ENCODE measurements around the gene PLEKHG4.
A peak's percentile ranks its signal among the peaks of the same experiment; 100 is the strongest.

PLEKHG4 gene, protein sequence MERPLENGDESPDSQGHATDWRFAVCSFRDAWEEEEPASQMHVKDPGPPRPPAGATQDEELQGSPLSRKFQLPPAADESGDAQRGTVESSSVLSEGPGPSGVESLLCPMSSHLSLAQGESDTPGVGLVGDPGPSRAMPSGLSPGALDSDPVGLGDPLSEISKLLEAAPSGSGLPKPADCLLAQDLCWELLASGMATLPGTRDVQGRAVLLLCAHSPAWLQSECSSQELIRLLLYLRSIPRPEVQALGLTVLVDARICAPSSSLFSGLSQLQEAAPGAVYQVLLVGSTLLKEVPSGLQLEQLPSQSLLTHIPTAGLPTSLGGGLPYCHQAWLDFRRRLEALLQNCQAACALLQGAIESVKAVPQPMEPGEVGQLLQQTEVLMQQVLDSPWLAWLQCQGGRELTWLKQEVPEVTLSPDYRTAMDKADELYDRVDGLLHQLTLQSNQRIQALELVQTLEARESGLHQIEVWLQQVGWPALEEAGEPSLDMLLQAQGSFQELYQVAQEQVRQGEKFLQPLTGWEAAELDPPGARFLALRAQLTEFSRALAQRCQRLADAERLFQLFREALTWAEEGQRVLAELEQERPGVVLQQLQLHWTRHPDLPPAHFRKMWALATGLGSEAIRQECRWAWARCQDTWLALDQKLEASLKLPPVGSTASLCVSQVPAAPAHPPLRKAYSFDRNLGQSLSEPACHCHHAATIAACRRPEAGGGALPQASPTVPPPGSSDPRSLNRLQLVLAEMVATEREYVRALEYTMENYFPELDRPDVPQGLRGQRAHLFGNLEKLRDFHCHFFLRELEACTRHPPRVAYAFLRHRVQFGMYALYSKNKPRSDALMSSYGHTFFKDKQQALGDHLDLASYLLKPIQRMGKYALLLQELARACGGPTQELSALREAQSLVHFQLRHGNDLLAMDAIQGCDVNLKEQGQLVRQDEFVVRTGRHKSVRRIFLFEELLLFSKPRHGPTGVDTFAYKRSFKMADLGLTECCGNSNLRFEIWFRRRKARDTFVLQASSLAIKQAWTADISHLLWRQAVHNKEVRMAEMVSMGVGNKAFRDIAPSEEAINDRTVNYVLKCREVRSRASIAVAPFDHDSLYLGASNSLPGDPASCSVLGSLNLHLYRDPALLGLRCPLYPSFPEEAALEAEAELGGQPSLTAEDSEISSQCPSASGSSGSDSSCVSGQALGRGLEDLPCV

DNA sequence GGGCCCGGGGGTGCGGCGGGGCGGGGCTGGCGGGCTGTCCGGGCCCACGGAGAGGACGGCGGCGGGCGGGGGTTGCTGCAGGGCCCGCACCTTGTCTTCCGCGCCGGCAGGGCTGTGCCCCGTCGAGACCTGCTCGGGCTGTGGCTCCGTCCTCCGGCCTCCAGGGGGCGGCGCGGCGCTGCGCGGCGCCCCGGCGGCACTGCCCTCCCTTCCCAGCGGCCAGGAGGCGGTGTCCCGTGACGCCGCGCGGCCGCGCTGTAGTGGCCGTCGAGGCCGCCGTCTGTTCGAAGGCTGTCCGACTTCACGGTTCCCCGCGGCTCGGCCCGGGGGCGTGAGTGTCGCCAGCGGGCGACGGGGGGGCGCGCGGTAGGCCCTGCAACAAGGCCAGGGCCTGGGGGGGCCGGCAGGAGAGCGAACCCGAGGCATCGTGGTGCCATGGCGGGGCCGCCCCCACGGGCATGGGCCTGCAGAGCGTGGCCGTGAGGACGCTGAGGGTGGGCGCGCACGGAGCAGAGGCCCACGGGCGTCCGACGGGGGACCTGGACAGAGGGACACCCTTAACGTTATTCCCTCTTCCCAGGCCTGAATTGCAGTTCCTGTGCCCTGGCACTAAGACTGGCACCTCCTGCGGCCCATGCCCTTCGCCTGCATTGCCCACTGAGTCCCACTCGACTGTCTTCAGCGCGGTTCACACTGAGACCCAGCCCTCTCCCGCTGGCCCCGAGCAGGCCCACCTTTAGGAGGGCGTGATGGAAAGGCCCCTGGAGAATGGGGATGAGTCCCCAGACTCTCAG lies at the start of gene PLEKHG4:
Gene PLEKHG4, plus strand, starts transcription at position 237 of the 794 bp plus-strand sequence. Its CDS starts 513 bp downstream, at position 750.
- peak; percentile 2 for DNase-seq

DNA sequence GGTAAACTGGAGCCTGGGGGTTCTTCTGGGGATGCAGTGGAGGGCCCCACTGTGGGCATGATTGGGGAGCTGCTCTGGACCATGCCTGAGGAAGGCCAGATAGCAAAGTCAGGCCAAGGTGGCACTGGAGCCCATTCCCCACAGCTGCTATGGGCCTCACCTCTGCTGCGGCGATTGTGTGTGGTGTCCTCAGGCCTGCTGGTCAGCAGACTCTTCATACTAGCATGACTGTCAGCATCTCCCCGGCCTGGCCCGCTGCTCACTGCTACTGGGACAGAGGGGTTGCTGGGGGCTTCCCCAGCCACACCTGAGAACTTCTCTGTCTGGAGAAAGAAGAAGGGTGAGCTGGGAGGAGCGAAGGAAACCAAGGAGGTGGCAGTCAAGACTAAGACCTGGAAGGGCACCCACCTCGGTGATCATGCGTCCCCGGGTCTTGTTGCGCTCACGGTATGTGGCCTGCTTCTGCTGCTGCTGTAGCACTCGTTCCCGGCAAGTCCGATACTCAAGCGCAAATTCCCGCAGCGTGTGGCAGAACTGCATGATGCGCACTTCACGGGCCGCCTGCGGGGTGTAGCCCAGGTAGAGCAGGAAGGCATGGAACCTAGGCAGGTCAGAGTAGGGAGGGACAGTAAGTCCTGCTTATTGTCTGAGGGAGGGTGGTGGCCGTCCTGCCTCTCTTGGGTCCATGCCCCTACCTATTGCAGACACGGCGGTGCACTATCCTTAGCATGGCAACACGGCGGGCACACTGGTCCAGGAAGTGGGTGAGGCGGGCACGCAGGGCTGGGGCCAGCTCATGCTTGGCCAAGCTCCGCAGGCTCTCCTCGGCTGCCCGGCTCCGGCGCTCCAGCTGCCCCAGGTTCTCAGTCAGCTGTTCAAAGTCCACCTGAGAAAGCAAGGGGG lies 49.2 kb upstream of the PLEKHG4 start:
- DNase-seq: no peak

DNA sequence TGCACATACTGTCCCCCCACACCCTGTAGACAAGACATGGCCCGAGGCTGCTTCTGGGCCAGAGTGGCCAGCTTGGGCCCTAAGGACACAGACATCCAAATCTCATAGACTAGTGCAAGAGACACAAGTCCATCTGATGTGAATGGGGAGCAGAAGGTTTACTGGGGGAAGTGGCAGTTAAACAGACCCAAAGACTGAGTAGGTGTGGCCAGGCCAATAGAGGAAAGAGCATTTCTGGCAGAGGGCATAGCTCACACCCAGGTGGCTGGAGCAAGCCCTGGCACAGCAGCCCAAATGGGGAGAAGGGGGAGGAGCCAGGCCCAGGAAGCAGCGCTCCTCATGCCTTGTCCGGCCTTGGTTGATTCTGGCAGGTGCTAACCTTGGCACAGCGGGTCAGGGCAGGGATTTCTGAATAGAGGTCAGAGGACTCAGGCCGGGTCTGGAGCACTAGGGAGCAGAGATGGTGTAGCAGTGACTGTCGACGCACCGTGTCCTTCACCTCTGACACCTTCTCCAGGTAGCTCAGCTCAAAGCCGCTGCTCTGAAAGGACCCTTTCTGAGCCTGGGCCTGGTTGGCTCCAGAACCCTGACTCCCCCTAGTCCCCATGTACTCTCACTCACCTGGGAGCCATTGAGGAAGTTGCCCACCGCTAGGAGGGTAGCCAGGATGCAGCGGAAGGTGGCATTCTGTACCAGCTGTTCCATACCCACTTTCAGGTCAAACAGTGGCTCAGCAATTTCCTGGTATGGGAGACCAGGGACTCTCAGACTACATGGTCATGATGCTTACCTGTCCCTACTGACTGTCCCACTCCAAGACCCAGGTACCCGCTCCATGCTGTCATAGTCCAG lies 48.3 kb upstream of the PLEKHG4 start:
- DNase-seq: no peak

DNA sequence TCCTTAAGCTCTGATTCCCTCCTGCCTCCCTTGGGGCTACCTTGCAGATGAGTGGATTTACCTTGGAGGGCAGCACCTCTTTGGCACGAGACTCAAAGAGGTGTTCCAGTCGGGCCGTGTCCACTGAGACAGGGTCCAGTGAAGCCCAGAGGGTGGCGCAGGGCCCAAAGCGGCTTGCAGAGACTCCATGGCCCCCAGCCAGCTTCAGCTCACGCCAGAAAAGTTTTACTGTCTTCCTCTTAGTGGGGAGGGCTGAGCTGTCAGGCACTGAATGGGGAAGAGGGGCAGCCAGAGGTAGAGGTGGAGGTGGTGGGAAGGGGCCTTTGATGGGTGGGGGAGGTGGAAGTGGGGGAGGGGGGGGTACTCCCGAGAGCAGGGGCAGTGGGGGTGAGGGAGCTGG lies 45.7 kb upstream of the PLEKHG4 start:
- no peak for DNase-seq

DNA sequence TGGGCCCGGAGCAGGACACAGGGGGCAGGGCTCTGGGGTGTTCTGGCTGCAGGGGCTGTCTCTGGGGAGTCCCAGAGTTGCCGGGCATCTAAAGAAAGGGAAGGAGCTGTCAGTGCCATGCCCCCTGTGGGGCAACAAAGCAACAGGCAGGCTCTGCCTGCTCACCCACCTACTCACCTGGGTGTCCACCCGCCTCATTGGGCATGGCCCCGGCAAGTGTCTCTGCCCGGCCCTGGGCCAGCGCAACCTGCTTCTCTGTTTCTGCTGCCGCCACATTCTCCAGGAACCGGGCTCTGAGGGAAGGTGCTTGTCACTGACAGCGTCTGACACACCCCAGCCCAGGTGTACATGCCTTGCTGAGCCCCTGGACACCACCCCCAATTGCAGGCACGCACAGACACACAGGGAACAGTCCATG lies 45.1 kb upstream of the PLEKHG4 start:
- DNase-seq: no peak

DNA sequence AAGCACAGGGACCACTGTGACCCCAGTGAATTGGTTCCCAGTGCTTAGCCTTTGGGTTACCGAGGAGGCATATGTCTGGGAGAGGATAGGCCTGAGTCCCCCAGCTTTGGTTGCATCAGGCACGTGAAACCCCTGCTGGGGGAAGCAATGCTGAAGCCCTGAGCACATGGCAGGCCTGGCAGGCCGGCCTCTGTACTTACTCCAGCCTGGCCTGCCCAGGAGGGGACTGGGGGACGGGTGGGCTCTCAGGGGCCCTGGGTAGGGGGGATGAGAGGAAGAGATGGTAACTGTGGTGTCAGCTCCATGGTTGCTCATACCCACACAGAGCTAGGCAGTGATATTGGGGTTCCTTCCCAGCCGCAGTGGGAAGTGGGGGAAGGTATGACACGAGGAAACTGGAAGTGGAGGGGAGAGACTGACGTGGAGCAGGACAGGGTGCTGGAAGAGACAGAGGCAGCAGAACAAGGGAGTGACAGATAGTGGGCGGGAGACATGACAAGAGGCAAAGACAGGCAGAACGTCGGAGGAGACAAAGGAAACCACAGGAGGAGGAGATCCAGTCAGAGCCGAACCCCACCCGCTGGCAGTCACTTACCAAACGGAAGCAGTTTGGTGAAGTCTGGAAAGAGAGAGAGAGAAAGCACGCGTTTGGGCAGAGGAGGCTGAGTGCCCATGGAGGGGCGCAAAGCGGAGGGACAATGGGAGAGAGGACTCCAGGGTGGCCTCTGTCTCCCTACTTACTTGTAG lies 43.3 kb upstream of the PLEKHG4 start:
- no peak for DNase-seq

DNA sequence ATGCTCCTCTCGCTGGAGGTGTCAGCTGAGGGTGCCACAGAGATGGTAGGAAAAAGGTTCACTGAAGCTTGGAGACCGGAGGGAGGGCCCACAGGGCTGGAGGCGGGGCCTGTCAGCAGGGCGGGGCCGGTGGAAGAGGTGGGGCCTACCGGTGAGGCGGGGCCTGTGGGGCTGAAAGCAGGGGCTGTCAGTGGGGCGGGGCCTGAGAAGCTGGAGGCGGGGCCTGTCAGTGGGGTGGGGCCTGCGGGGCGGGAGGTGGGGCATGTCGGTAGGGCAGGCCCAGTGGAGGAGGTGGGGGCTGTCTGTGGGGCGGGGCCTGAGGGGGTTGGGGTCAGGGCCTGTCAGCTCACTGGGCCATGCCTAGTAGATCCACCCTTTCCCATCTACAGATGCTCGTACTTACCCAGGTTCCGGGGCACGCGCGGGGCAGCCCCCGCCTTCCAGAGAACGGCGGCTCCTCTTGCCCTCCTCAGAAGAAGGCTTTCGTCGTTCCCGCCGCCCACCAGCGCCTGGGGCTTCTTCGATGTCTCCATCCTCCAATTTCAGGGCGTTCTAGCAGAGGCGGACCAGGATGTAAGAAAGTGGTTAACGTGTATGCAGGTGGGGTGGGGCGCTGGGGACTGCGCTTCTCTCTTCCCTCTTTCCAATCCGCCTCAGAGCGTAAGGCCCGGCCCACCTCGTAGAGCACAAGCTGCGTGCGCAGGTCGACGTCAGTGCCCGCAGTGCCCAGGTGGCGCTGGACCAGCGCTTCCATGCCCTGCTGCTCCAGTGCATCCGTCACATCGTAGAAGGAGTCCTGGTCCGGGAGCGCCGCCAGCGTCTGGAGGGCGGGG lies 42.6 kb upstream of the PLEKHG4 start:
- no peak for DNase-seq

DNA sequence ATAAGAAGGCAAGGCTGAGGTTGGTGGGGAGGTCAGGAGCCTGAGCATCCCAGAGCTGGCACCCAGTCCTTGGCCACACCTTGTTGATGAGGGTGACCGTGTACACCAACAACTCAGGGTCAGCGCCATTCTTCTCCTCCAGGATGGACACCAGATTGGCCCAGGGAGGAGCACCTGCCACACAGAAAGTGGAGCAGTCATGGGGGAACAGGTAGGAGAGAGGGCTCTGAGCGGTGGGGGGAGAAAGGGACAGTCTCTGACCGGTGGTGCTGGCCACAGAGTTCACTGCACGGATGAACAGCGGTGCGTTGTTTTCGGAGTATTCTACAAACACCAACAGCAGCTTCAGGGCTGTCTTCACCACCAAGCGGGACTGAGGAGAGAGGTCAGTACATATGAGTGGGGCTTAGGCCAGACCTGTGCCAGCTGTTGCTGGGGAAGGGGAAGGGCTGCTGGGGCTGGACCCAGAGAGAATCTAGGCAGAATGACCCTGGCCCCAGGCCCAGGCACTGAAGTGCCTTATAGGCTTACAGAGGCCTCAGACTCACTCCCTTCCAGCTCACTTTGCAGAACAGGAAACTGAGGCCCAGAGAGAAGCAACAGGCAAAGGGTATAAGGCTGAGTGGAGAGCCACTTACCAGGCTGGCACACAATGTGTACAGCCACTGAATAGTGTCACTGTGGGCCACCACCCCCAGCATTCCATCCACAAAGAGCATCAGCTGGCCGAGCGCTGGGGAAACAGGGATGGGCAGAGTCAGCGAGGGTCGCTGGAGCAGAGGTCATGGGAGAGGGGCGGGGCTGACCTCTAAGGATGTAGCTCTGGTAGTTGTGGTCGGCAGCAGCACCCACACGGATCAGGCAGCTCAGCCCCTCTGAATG lies 41.7 kb upstream of the PLEKHG4 start:
- no peak for DNase-seq

DNA sequence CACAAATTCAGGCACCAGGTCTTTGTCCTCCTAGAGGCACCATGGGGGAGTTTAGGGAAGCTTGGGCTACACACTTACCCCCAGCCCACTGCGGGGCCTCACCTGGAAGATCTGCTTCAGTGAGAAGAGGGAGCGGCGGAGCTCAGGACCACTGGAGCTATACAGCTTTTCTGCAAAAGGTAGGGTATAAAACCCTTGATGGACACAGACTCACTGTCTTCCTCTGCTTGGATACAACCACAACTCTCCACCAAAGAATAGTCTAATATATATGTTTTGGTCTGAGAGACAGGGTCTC lies 41.1 kb upstream of the PLEKHG4 start:
- DNase-seq: no peak

DNA sequence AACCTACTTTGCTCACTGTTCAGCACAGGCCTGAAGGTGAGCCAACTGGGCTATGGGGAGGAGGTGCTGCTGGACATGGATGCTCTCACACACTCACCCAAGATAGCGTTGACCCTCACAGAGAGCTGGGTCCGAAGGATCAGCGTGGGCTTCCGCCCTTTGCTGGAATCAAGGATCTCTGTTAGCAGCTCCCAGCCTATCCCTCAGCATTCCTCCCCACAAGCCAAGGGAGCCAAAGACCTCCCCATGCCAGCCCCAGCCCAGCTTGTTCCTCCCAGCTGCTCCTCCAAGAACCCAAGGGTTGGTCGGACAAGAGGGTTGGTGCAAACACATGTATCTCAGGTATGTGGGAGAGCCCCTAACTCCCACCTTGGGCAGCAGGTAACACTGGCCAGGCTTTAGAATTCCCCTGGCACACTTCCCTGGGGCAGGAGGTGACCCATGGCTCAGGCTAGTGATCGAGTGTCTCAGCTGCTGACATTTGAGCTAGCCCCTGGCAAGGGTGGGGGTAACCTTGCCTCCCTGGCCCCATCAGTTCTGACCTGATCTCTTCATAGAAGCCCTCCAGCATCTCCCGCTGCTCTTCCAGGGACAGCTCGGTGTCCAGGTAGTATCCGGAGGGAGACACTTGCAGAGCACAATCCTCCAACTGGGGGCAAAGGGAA lies 40.4 kb upstream of the PLEKHG4 start:
- no peak for DNase-seq

DNA sequence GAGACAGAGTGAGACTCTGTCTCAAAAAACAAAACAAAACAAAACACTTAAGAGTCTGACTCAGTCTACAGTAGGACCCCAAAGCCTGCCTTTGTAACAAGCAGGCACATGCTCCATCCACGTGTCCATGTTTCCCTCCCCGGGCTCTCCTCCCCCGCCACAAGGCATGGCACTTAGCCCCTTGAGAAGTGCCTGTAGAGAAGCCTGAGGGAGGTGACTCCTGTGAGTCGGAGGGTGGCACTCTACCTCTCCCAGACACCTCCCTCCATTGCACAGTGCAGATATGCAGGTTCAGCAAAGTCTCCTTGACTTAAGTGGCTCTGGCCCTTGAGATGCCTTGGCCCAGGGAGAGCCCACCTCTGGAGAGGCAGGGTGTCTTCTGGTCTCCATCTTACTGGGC lies 38.8 kb upstream of the PLEKHG4 start:
- no peak for DNase-seq

DNA sequence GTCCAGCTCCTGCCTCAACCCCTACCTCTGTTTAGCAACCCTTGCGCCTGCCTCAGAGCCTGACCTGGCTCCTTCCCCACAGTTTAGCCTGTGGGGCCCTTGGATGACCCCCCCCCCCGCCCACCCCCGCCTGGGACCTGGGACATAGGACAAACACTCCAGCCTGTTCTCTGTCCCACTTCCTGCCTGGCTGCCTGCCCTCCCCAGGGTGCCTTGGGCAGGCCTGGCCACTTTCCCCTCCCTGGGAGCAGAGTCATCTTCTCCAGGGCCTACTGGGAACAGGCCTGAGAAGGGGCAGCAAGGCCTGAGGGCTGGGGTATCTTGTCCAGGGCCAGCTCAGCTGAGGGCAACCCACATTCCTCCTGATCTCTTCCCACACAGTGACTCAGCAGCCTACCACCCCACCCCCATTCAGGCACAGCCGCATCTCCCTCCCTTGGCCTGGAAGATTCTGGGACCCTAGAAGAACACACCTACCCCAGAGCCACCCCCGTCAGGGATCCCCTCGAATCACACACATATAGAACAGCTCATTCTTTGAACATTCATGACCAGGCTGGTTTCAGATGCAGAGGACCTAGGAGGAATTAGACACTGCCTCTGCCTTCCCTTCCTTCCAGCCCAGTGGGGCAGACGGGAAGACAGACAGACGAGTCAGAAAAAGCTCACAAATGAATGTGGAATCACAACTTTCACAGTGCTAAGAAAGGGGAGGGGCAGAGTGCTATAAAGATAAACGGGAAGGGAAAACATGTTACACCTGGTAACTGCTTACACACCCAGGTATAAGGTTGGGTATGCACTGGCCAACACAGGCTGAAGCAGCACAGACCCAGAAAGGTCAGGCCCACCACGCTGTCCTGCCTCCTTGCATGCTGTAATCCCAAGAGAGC lies 38.1 kb upstream of the PLEKHG4 start:
- DNase-seq: no peak

DNA sequence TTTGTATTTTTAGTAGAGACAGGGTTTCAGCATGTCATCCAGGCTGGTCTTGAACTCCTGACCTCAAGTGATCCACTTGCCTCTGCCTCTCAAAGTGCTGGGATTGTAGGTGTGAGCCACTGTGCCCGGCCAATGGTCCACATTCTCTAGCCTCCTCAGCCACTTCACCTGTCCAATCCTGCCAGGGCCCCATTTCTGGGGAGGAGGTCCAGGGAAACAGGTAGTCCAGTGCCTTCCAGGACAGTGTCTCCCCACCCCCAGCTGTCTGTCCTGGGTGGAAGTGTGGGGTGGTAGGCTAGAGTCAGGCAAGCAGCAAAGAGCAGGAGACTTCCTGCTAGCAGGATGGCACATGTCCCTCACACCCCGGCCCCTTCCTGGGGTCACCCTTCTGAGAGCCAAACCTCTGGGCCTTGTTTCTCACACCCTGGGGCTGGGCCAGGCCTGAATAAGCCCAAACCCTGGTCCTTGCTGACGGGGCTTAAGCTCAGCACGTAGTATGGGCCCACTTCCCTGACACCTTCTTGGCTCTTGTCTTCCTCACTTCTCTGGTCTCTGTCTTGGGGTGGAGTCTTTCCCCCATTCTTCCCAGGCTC lies 37.1 kb upstream of the PLEKHG4 start:
- DNase-seq: no peak

DNA sequence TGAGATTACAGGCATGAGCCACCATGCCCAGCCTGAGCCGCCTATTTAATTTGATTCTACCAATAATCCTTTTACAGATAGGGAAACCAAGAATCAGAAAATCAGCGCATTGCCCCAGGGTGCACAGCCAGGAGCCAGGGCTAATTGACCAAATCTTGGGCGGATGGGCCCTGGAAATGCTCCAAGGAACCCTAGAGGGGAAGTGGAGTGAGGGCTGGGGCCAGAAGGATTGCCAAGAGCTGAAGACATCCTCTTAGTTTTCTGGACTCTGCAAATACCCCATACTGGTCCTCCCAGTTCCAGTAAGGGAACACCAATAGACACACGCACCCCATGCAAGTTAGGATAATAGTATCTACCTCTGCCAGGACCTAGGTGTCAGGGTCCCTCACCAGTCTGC lies 35.9 kb upstream of the PLEKHG4 start:
- no peak for DNase-seq

DNA sequence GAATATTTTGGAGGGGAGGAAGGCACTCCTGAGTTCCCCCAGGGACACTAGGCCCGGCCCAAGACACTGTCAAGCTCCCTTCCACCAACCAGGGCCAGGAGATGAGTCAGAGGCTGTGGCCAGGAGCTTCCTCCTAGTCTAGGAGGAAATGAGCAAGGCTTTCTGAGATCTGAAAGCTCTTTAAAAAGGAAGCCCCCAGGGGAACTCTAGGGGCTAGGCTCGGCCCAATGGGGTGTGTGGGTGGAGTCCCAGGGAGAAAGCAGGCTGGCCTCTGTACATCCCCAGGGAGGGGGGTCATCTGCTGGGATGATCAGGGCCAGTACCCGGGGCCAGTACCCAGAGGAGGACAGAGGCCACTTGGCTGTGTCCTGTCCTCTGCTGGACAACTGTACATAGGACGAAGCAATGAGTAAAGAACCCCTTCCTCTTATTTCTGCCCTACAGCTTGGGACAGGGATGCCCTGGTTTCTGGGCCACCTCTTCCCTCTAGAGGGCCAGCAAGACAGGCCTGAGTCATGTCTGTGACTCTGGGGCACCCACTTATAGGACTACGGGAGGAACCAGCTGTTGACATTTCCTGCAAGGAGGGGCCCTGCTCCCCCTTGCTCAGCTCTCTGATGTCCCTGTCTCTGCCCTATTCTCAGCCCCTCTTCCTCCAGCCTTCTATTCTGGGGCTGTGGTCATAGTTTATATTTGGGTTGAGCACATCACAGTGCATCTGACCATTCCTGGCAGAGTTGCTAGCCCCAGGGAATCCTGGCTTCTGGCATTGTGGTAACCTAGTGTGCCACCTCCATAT lies 34.7 kb upstream of the PLEKHG4 start:
- DNase-seq: no peak

Data from NCI-H1048 (cell line).